HEK293 (cell line): Measurements from ENCODE around the gene MGMT.

Experiments used
- BCL11A ChIP-seq: fragments of 450-650 bp; formaldehyde crosslinking; IDR thresholded peaks from 2 replicates; pipeline ENCODE4 v1.5.1; 2016; ENCODE audit warnings: low read depth, missing biosample characterization, missing genetic modification characterization
- GLI4 ChIP-seq: fragments of 450-650 bp; formaldehyde crosslinking; IDR thresholded peaks from 2 replicates; pipeline ENCODE4 v1.5.1; 2016; ENCODE audit warnings: missing biosample characterization, missing genetic modification characterization
- HOXA7 ChIP-seq: sonication (generic); formaldehyde crosslinking; IDR thresholded peaks from 2 replicates; pipeline ENCODE4 v1.8.1; 2022; ENCODE audit warnings: missing genetic modification reagents, borderline replicate concordance
- KLF10 ChIP-seq: fragments of 450-650 bp; IDR thresholded peaks from 2 replicates; pipeline ENCODE4 v1.5.1; 2018; ENCODE audit warnings: missing biosample characterization, mild to moderate bottlenecking, missing genetic modification characterization
- KLF8 ChIP-seq: fragments of 450-650 bp; formaldehyde crosslinking; IDR thresholded peaks from 2 replicates; pipeline ENCODE4 v1.5.1; 2016; ENCODE audit warnings: missing biosample characterization, missing genetic modification characterization
- PRDM1 ChIP-seq: fragments of 450-650 bp; formaldehyde crosslinking; IDR thresholded peaks from 2 replicates; pipeline ENCODE4; 2016; ENCODE audit warnings: missing biosample characterization, missing genetic modification characterization
- SP3 ChIP-seq: fragments of 450-650 bp; formaldehyde crosslinking; IDR thresholded peaks from 2 replicates; pipeline ENCODE4 v1.5.1; 2016; ENCODE audit warnings: missing biosample characterization, missing genetic modification characterization
- ZBTB48 ChIP-seq: fragments of 450-650 bp; formaldehyde crosslinking; IDR thresholded peaks from 2 replicates; pipeline ENCODE4 v1.5.1; 2016; ENCODE audit warnings: missing biosample characterization, missing genetic modification characterization
- ZBTB7A ChIP-seq: fragments of 450-650 bp; formaldehyde crosslinking; IDR thresholded peaks from 2 replicates; pipeline ENCODE4 v1.5.1; 2016; ENCODE audit warnings: low read depth, missing biosample characterization, missing genetic modification characterization
- ZFP3 ChIP-seq: fragments of 450-650 bp; formaldehyde crosslinking; IDR thresholded peaks from 2 replicates; pipeline ENCODE4 v1.5.1; 2016; ENCODE audit warnings: low read depth, missing biosample characterization, missing genetic modification characterization
- ZNF174 ChIP-seq: fragments of 450-650 bp; formaldehyde crosslinking; IDR thresholded peaks from 2 replicates; pipeline ENCODE4 v1.5.0; 2017; ENCODE audit warnings: missing biosample characterization, mild to moderate bottlenecking, missing genetic modification characterization
- ZNF184 ChIP-seq: fragments of 450-650 bp; IDR thresholded peaks from 2 replicates; pipeline ENCODE4 v1.5.1; 2018; ENCODE audit warnings: missing biosample characterization, mild to moderate bottlenecking, missing genetic modification characterization
- ZNF23 ChIP-seq: fragments of 450-650 bp; formaldehyde crosslinking; IDR thresholded peaks from 2 replicates; pipeline ENCODE4 v1.5.1; 2016; ENCODE audit warnings: missing biosample characterization, missing genetic modification characterization, borderline replicate concordance
- ZNF24 ChIP-seq: fragments of 450-650 bp; formaldehyde crosslinking; IDR thresholded peaks from 2 replicates; pipeline ENCODE4 v1.5.1; 2016; ENCODE audit warnings: missing biosample characterization, missing genetic modification characterization
- ZNF248 ChIP-seq: fragments of 450-650 bp; formaldehyde crosslinking; IDR thresholded peaks from 2 replicates; pipeline ENCODE4 v1.5.1; 2017; ENCODE audit warnings: missing biosample characterization, missing genetic modification characterization
- ZNF324 ChIP-seq: fragments of 450-650 bp; formaldehyde crosslinking; IDR thresholded peaks from 2 replicates; pipeline ENCODE4 v1.5.1; 2016; ENCODE audit warnings: missing biosample characterization, missing genetic modification characterization
- ZNF354C ChIP-seq: fragments of 450-650 bp; formaldehyde crosslinking; IDR thresholded peaks from 2 replicates; pipeline ENCODE4 v1.5.1; 2016; ENCODE audit warnings: missing biosample characterization, missing genetic modification characterization, low read depth, borderline replicate concordance
- ZNF423 ChIP-seq: fragments of 450-650 bp; formaldehyde crosslinking; IDR thresholded peaks from 2 replicates; pipeline ENCODE4 v1.5.1; 2016; ENCODE audit warnings: missing biosample characterization, missing genetic modification characterization
- ZNF433 ChIP-seq: fragments of 450-650 bp; formaldehyde crosslinking; IDR thresholded peaks from 2 replicates; pipeline ENCODE4 v1.5.1; 2016; ENCODE audit warnings: missing biosample characterization, missing genetic modification characterization, low read depth
- ZNF48 ChIP-seq: fragments of 450-650 bp; formaldehyde crosslinking; IDR thresholded peaks from 2 replicates; pipeline ENCODE4 v1.5.1; 2016; ENCODE audit warnings: missing biosample characterization, missing genetic modification characterization
- ZNF548 ChIP-seq: fragments of 450-650 bp; formaldehyde crosslinking; IDR thresholded peaks from 2 replicates; pipeline ENCODE4 v1.5.1; 2016; ENCODE audit warnings: missing biosample characterization, missing genetic modification characterization
- ZNF558 ChIP-seq: fragments of 450-650 bp; formaldehyde crosslinking; IDR thresholded peaks from 2 replicates; pipeline ENCODE4 v1.5.1; 2016; ENCODE audit warnings: missing biosample characterization, missing genetic modification characterization
- ZNF585B ChIP-seq: fragments of 450-650 bp; formaldehyde crosslinking; IDR thresholded peaks from 2 replicates; pipeline ENCODE4 v1.5.1; 2016; ENCODE audit warnings: missing biosample characterization, missing genetic modification characterization
- ZNF596 ChIP-seq: fragments of 450-650 bp; IDR thresholded peaks from 2 replicates; pipeline ENCODE4 v1.5.0; 2018; ENCODE audit warnings: missing biosample characterization, mild to moderate bottlenecking, missing genetic modification characterization, moderate library complexity
- ZNF610 ChIP-seq: fragments of 450-650 bp; formaldehyde crosslinking; IDR thresholded peaks from 2 replicates; pipeline ENCODE4 v1.5.1; 2016; ENCODE audit warnings: missing biosample characterization, missing genetic modification characterization, borderline replicate concordance
- ZNF621 ChIP-seq: fragments of 450-650 bp; formaldehyde crosslinking; IDR thresholded peaks from 2 replicates; pipeline ENCODE4 v1.5.1; 2017; ENCODE audit warnings: missing biosample characterization, missing genetic modification characterization
- ZNF626 ChIP-seq: fragments of 450-650 bp; sonication (Bioruptor Pico); formaldehyde crosslinking; IDR thresholded peaks from 2 replicates; pipeline ENCODE4 v1.5.1; 2018; ENCODE audit warnings: missing biosample characterization, missing genetic modification characterization, inconsistent platforms
- ZNF654 ChIP-seq: fragments of 450-650 bp; formaldehyde crosslinking; IDR thresholded peaks from 2 replicates; pipeline ENCODE4 v1.5.1; 2016; ENCODE audit warnings: low read depth, missing biosample characterization, missing genetic modification characterization
- ZNF76 ChIP-seq: fragments of 450-650 bp; formaldehyde crosslinking; IDR thresholded peaks from 2 replicates; pipeline ENCODE4; 2016; ENCODE audit warnings: low read depth, missing biosample characterization, missing genetic modification characterization, borderline replicate concordance
- ZNF768 ChIP-seq: fragments of 450-650 bp; formaldehyde crosslinking; IDR thresholded peaks from 2 replicates; pipeline ENCODE4 v1.5.1; 2018; ENCODE audit warnings: missing biosample characterization, mild to moderate bottlenecking, missing genetic modification characterization
- ZNF792 ChIP-seq: fragments of 450-650 bp; formaldehyde crosslinking; IDR thresholded peaks from 2 replicates; pipeline ENCODE4 v1.5.1; 2016; ENCODE audit warnings: missing biosample characterization, missing genetic modification characterization
- ZNF843 ChIP-seq: fragments of 450-650 bp; formaldehyde crosslinking; IDR thresholded peaks from 2 replicates; pipeline ENCODE4 v1.5.1; 2016; ENCODE audit warnings: missing biosample characterization, missing genetic modification characterization
- ZSCAN23 ChIP-seq: fragments of 450-650 bp; formaldehyde crosslinking; IDR thresholded peaks from 2 replicates; pipeline ENCODE4 v1.5.1; 2016; ENCODE audit warnings: missing biosample characterization, missing genetic modification characterization
- ZSCAN30 ChIP-seq: fragments of 450-650 bp; IDR thresholded peaks from 2 replicates; pipeline ENCODE4 v1.5.1; 2018; ENCODE audit warnings: missing biosample characterization, mild to moderate bottlenecking, missing genetic modification characterization, moderate library complexity
- TF ChIP-seq, protein P1 (sequence below): fragments of 450-650 bp; formaldehyde crosslinking; IDR thresholded peaks from 2 replicates; pipeline ENCODE4 v1.5.1; 2016; ENCODE audit warnings: missing biosample characterization, missing genetic modification characterization
- TF ChIP-seq, protein P2 (sequence below): fragments of 450-650 bp; formaldehyde crosslinking; IDR thresholded peaks from 2 replicates; pipeline ENCODE4 v1.5.1; 2016; ENCODE audit warnings: missing biosample characterization, missing genetic modification characterization, borderline replicate concordance
- TF ChIP-seq, protein P3 (sequence below): fragments of 450-650 bp; formaldehyde crosslinking; IDR thresholded peaks from 2 replicates; pipeline ENCODE4 v1.5.1; 2016; ENCODE audit warnings: missing biosample characterization, missing genetic modification characterization

MGMT gene

DNA sequence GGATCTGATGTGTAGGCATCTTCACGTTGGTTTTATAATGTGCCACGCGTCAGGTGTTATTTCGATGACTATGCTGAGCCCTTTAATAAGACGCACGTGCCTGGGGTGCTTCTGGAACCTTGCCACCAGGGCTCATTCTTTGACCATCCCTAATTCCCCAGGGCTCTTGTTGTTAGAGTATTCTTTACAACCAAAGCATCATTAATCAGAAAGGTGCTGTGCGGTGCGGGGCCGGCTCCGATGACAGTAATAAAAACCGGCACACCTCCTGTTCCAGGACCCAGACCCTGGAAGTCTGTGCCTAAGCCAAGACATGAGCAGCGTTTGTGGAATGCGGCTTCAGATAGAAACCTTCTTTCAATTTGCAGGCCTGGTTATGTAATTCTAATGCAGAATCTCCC, 58.4 kb downstream of the MGMT start (continued):
- TF ChIP-seq, protein P1, sequence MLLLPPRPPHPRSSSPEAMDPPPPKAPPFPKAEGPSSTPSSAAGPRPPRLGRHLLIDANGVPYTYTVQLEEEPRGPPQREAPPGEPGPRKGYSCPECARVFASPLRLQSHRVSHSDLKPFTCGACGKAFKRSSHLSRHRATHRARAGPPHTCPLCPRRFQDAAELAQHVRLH (tag by site-specific recombination) = 0 out of 2 replicates have a peak, but pooled peaks have one; percentile 16
- TF ChIP-seq ZNF184 (tag by site-specific recombination) (peak; percentile 80; the same call in 1 of the 2 replicates), ZNF621 (tag by site-specific recombination) (no peak), ZNF610 (tag by site-specific recombination) (no peak), ZNF792 (no peak), ZNF48 (no peak), ZNF354C (no peak), ZNF76 (0 out of 2 replicates have a peak, but pooled peaks have one; percentile 37), ZBTB48 (tag by site-specific recombination) (peak; percentile 66; the same call in 1 of the 2 replicates), ZNF626 (tag by site-specific recombination) (no peak), ZNF843 (tag by site-specific recombination) (peak; percentile 89), SP3 (tag by site-specific recombination) (no peak), ZNF23 (no peak), ZNF423 (peak; percentile 52; the same call in 1 of the 2 replicates), ZFP3 (no peak), KLF10 (tag by site-specific recombination) (peak; percentile 95), ZBTB7A (tag by site-specific recombination) (no peak), ZSCAN23 (no peak), ZNF585B (tag by site-specific recombination) (no peak), ZNF24 (tag by site-specific recombination) (peak; percentile 87; the same call in 1 of the 2 replicates), ZNF548 (tag by site-specific recombination) (no peak), ZNF324 (tag by site-specific recombination) (0 out of 2 replicates have a peak, but pooled peaks have one; percentile 53), ZNF596 (tag by site-specific recombination) (no peak), ZNF654 (tag by site-specific recombination) (0 out of 2 replicates have a peak, but pooled peaks have one; percentile 5), HOXA7 (CRISPR knock-in tag) (no peak), PRDM1 (tag by site-specific recombination) (no peak), ZNF433 (tag by site-specific recombination) (no peak), ZNF768 (tag by site-specific recombination) (no peak), KLF8 (peak; percentile 92), GLI4 (tag by site-specific recombination) (no peak), BCL11A (tag by site-specific recombination) (peak; percentile 96), ZSCAN30 (no peak), ZNF558 (no peak), ZNF174 (tag by site-specific recombination) (no peak), ZNF248 (no peak)
- TF ChIP-seq, protein P2, sequence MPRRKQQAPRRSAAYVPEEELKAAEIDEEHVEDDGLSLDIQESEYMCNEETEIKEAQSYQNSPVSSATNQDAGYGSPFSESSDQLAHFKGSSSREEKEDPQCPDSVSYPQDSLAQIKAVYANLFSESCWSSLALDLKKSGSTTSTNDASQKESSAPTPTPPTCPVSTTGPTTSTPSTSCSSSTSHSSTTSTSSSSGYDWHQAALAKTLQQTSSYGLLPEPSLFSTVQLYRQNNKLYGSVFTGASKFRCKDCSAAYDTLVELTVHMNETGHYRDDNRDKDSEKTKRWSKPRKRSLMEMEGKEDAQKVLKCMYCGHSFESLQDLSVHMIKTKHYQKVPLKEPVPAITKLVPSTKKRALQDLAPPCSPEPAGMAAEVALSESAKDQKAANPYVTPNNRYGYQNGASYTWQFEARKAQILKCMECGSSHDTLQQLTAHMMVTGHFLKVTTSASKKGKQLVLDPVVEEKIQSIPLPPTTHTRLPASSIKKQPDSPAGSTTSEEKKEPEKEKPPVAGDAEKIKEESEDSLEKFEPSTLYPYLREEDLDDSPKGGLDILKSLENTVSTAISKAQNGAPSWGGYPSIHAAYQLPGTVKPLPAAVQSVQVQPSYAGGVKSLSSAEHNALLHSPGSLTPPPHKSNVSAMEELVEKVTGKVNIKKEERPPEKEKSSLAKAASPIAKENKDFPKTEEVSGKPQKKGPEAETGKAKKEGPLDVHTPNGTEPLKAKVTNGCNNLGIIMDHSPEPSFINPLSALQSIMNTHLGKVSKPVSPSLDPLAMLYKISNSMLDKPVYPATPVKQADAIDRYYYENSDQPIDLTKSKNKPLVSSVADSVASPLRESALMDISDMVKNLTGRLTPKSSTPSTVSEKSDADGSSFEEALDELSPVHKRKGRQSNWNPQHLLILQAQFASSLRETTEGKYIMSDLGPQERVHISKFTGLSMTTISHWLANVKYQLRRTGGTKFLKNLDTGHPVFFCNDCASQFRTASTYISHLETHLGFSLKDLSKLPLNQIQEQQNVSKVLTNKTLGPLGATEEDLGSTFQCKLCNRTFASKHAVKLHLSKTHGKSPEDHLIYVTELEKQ (tag by site-specific recombination) = peak; percentile 94
- TF ChIP-seq, protein P3, sequence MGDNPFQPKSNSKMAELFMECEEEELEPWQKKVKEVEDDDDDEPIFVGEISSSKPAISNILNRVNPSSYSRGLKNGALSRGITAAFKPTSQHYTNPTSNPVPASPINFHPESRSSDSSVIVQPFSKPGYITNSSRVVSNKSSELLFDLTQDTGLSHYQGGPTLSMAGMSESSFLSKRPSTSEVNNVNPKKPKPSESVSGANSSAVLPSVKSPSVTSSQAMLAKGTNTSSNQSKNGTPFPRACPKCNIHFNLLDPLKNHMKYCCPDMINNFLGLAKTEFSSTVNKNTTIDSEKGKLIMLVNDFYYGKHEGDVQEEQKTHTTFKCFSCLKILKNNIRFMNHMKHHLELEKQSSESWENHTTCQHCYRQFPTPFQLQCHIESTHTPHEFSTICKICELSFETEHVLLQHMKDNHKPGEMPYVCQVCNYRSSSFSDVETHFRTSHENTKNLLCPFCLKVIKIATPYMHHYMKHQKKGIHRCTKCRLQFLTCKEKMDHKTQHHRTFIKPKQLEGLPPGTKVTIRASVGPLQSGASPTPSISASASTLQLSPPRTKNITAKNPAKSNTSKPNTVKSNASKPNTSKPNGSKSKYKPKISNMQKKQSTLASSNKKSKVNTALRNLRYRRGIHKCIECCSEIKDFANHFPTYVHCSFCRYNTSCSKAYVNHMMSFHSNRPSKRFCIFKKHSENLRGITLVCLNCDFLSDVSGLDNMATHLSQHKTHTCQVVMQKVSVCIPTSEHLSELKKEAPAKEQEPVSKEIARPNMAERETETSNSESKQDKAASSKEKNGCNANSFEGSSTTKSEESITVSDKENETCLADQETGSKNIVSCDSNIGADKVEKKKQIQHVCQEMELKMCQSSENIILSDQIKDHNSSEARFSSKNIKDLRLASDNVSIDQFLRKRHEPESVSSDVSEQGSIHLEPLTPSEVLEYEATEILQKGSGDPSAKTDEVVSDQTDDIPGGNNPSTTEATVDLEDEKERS (tag by site-specific recombination) = no peak
